ENCODE data around the gene CSTB. TPM values are rescaled to one million over a fixed set of nuclear protein-coding genes. Genes with fewer than 3 reads are reported as not detected.

CSTB gene
- total and polyA plus RNA-seq, 12 donors = 33.0 to 61.2 (median 40.5) TPM

DNA sequence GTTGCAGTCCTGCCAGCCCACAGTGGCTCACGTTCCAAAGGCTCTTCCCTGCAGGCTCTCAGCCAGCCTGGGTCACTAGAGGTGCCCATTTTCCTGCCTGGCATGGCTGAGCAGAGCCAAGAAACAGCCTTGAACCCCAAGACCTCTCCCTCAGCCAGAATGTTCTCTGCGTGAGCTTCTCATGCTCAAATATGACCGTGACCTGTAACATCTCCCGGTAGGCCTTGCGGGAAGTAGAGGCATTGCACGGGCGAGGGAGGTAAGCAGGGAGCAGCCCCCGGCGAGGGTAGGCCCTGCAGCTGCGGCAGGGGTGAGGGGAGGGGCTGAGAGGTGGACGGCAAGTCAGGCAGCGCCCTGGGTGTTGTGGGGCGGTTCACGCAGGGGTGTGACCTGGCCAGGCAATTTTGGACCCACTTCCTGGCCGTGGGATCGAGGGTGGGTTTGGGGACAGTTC, 33.3 kb upstream of the CSTB start:
- Histone ChIP-seq H3K4me3 (no peak overlapping the region), H3K9me3 (no peaks in the 10 kb centered on the region), H3K36me3 (peaks cover 0 to 3% (median 0%) of the 10 kb centered on the region in 9 donors), H3K4me1 (peaks cover 3 to 41% (median 12%) of the 10 kb centered on the region in 9 donors), H3K27ac (no peak overlapping the region), H3K27me3 (no peaks in the 10 kb centered on the region)
- intact Hi-C loops (cut with DNase I) = loop anchor here in 2 of 10 donors (5.0 to 10.0 kb wide), 2 partner anchors 65 to 148 kb away; no protein-coding TSS in a partner anchor
- DNase-seq (no peak), ATAC-seq (no peak)
- 85 to 88% methylated on average over 16 of the region's 16 CpGs for WGBS, 2 donors
- TF ChIP-seq, protein P1, sequence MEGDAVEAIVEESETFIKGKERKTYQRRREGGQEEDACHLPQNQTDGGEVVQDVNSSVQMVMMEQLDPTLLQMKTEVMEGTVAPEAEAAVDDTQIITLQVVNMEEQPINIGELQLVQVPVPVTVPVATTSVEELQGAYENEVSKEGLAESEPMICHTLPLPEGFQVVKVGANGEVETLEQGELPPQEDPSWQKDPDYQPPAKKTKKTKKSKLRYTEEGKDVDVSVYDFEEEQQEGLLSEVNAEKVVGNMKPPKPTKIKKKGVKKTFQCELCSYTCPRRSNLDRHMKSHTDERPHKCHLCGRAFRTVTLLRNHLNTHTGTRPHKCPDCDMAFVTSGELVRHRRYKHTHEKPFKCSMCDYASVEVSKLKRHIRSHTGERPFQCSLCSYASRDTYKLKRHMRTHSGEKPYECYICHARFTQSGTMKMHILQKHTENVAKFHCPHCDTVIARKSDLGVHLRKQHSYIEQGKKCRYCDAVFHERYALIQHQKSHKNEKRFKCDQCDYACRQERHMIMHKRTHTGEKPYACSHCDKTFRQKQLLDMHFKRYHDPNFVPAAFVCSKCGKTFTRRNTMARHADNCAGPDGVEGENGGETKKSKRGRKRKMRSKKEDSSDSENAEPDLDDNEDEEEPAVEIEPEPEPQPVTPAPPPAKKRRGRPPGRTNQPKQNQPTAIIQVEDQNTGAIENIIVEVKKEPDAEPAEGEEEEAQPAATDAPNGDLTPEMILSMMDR (IDR thresholded peaks at IDR 0.05) = no peak

DNA sequence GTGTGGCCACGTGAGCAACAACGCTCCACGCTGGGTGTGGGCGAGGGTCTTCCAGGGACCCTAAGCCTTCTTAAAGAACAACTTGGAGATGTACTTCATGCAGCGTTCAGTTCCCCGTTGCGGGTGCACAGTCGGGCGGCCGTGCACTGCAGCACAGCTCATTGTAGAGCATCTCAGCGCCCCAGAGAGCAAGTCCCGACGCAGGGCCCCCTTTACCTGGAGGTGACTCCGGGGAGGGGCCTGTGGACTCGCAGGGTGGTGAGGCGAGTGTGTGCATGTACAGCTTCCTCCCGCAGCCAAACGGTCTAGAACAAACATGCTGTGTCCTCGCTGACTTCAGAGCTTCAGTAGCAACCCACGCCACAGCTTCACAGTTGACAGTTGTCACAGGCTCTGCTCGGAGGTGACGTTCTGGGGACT, 32.7 kb upstream of the CSTB start:
- no peaks in the 10 kb centered on the region for H3K9me3 ChIP-seq
- DNase-seq (no peak), ATAC-seq (no peak)
- peaks cover 0 to 9% (median 4%) of the 10 kb centered on the region in 9 donors for H3K36me3 ChIP-seq
- TF ChIP-seq, protein P1 (IDR thresholded peaks at IDR 0.05) = no peak
- peaks cover 3 to 42% (median 12%) of the 10 kb centered on the region in 9 donors for H3K4me1 ChIP-seq
- no peaks in the 10 kb centered on the region for H3K27me3 ChIP-seq
- intact Hi-C loops (cut with DNase I) = loop anchor here in 2 of 10 donors (5.0 to 10.0 kb wide), 2 partner anchors 64 to 148 kb away; no protein-coding TSS in a partner anchor
- WGBS, 2 donors = 89 to 90% methylated on average over 22 of the region's 22 CpGs
- no peak overlapping the region for H3K27ac ChIP-seq
- H3K4me3 ChIP-seq = no peak overlapping the region

DNA sequence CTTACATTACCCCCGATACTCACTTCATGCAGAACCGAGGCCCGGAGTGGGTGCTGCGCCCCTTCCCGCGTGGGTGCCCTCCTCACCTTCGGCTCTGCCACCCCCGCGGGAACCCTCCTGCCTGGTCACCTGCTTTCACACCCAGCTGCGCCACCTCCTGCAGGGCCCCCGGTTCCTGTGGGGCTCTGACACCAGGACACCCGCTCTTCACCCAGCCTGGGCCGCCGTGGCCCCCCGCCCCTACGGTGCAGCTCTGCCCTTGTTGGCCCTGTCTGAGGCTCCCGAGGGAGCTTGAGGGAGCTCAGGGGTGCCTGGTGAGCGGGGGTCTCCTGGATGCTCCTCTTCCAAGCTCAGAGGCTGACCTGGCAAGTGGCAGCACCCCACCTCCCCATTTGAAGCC, 32.3 kb upstream of the CSTB start:
- WGBS, 2 donors = 86 to 88% methylated on average over 18 of the region's 18 CpGs
- intact Hi-C loops (cut with DNase I) = loop anchor here in 2 of 10 donors (5.0 to 10.0 kb wide), 2 partner anchors 64 to 149 kb away; no protein-coding TSS in a partner anchor
- no peak overlapping the region for H3K27ac ChIP-seq
- peaks cover 0 to 13% (median 6%) of the 10 kb centered on the region in 9 donors for H3K36me3 ChIP-seq
- no peaks in the 10 kb centered on the region for H3K27me3 ChIP-seq
- TF ChIP-seq, protein P1 (IDR thresholded peaks at IDR 0.05) = no peak
- DNase-seq (no peak), ATAC-seq (no peak)
- peaks cover 3 to 42% (median 12%) of the 10 kb centered on the region in 9 donors for H3K4me1 ChIP-seq
- no peak overlapping the region for H3K4me3 ChIP-seq
- no peaks in the 10 kb centered on the region for H3K9me3 ChIP-seq

DNA sequence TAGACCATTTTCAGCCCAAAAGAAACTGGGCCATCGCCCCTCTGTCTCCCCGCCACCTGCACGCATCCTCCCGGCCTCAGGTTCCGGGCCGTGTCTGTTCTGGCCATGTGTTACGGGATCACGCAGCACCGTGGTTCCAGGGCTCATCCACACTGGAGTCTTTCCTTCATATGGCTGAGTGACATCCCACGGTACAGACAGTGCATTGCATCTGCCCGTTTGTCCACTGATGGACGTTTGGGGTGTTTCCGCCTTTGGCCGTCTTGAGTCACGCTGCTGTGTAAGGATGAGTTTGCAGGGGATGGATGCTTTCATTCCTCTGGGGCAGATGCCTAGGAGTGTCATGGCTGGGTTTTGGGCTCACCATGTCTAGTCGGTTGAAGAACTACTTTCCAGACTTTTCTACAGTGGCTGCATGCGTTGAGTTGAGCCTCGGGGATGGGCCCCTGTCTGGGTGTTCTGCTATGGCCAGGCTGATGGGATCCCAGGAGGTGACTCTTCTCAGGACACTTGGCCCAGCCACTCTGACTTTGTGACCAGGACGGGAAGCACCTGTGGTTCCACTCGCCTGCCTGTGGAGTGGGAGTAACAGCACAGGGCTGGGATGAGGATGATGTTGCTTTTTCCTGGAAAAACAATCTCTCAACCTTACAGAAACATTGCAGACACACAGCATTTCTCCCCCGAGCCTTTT, 30.1 kb upstream of the CSTB start:
- Histone ChIP-seq H3K4me1 (peaks cover 3 to 26% (median 7%) of the 10 kb centered on the region in 9 donors), H3K27ac (peak overlapping the region in 1 of 10 donors; percentile 66), H3K9me3 (no peaks in the 10 kb centered on the region), H3K27me3 (no peaks in the 10 kb centered on the region), H3K36me3 (peaks cover 0 to 35% (median 24%) of the 10 kb centered on the region in 9 donors), H3K4me3 (no peak overlapping the region)
- intact Hi-C loops (cut with DNase I) = loop anchor here in 2 of 10 donors (5.0 to 10.0 kb wide), 2 partner anchors 61 to 151 kb away; no protein-coding TSS in a partner anchor
- ATAC-seq (no peak), DNase-seq (no peak)
- TF ChIP-seq, protein P1 (IDR thresholded peaks at IDR 0.05) = no peak
- WGBS, 2 donors = 84 to 86% methylated on average over 21 of the region's 21 CpGs

Data from heart right ventricle (tissue), 16 donors.